HUDEP-2 (cell line): ENCODE measurements around the gene HTRA3.

ENCODE experiments used
- DNase-seq, 76 experiments: peaks; one replicate each; lab custom pipeline; 2025; ENCODE audit not compliant: unreplicated experiment in 76 of 76; lab: John Stamatoyannopoulos, UW

HTRA3 gene

GRCh38 chr4:8322794-8323704, 53.5 kb downstream of the HTRA3 start:
- no peak for DNase-seq

DNA sequence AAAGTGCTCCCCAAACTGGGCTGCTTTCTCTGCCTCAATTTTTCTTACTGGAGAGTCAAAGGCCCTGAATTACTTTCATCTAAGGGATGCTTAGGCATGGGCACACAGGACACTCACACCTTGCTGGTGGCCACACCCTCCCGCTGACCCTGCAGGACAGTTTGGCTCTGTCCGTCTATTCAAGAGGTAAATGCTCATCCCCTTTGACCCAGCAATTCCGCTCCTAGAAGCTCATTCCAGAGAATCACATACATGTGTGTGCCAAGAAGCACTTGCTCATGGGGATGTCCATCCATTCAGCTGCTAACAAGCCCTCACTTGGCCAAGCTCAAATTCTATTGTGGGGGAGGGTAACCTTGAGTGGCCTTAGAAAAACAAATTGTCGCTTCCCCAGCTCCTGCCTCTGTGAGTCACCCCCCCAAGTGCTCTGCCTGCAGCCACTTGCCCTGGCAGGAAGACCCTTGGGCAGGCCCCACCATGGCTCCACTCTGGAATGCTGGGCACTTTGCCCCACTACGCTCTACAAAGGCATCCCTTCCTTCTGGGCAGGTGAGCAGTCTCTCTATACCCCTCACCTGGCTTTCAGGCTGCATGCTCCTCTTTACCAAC, 54.5 kb downstream of the HTRA3 start:
- no peak for DNase-seq

GRCh38 chr4:8324640-8325239, 55.2 kb downstream of the HTRA3 start:
- DNase-seq, result no peak

DNA sequence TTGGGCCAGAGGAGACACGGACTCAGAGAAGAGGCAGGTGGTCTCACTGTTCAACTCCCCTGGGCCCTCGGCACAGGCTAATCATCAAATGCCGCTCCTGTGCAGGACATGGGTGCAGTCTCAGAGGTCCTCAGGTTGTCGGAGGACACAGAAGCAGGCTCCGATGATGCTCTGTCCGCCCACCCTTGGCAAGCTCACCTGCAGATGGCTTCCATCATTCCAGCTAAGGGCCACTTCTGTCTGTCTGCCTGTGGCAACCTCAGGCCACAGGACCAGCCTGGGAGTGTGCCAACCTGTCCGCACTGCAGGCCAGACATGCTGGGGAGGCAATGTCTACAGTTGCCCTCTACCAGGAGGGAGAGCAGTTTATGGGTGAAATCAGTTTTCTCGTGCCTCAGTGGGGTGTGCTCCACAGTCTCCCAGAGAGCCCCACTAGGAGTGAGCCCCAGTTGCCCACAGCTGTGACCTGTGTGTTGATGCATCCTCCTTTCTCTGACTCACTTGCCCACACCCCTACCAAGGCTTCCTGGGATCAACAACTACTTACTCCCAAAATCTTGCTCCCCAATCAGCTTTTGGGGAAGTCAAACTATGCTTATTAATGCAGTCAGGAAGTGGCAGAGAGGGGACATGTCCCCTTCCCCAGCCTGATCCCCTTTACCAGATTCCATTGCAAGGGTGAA, 55.9 kb downstream of the HTRA3 start:
- DNase-seq, result no peak

DNA sequence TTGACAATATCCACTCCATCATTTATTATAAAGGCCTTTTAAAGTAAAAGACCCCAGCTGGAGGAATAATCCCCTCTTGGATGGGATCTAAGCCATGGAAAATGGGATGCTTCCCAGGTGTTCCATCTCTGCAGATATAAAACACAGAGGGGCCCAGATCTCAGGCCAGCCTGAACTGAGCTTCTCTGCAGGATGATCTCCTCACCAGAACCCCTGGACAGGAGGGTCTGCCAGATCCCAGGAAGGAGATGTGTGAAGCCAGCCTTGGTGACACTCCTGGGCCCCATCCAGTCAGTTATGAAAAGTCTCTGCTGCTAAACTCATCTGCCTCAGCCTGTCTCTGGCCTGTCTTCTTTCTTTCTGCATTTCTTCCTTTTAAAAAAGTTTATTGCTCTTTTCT, 56.7 kb downstream of the HTRA3 start:
- DNase-seq, result no peak

DNA sequence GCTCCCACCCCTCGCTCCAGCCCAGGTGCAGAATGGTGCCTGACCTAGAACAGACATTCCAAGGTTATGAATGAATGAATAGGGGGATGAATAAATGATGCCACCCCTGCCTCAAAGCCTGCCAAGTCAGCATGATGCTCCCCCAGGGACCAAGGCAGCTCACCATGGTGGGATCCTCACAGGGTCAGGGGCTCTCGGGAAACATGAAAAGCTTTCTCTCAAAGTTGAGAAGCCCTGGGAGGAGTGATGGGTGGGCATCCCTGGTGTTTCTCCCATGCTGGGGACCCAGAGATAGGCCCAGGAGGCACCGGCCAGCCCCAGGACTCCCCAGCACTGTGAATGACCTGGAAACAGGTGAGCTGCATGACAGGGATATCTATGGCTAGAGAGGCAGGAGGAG, 58.9 kb downstream of the HTRA3 start:
- no peak for DNase-seq

DNA sequence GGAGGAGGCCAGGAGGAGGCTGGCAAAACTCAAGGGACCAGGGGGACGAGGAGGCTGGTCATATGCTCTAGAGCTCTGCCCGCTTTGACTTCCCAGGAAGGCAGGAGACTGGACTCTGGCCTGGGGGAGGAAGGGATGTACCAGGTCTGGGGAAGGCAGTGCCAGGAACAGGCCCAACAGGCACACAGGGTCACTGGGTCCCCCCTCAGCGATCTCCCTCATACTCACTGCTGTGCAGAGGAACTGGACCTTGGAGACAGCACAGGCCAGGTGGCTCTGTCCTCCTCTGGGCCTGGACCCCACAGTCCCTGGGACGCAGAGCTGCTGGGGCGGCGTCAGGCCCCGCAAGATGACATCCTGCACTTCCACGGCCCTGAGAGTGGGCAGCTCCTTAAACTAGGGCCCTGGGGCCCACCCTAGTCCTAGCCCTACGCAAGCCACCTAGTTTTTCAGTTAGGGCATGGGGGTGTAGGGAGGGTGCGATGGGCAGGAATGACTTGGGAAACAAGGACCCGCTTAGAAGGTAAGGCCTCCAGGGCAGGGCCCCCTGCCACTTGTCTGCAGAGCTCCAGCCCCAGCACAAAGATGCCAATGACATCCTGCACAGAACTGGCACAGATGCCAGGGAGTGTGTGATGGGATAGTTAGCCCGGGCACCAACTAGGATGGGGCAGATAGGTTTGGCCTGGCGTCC, 59.5 kb downstream of the HTRA3 start:
- no peak for DNase-seq

DNA sequence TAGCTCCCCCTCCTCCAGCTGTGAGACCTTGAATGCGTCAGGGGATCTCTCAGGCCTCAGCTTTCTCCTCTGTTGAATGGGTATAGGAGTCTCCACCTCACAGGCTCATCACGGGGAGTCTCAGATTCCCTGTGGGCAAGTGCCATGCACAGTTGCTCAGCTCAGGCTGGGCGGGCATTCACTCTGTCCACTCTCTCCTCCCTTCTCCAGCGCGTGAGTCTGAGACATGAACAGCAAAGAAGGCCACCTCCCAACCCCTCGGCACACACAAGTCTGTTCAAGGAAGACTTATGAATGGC, 60.0 kb downstream of the HTRA3 start:
- DNase-seq, result no peak

DNA sequence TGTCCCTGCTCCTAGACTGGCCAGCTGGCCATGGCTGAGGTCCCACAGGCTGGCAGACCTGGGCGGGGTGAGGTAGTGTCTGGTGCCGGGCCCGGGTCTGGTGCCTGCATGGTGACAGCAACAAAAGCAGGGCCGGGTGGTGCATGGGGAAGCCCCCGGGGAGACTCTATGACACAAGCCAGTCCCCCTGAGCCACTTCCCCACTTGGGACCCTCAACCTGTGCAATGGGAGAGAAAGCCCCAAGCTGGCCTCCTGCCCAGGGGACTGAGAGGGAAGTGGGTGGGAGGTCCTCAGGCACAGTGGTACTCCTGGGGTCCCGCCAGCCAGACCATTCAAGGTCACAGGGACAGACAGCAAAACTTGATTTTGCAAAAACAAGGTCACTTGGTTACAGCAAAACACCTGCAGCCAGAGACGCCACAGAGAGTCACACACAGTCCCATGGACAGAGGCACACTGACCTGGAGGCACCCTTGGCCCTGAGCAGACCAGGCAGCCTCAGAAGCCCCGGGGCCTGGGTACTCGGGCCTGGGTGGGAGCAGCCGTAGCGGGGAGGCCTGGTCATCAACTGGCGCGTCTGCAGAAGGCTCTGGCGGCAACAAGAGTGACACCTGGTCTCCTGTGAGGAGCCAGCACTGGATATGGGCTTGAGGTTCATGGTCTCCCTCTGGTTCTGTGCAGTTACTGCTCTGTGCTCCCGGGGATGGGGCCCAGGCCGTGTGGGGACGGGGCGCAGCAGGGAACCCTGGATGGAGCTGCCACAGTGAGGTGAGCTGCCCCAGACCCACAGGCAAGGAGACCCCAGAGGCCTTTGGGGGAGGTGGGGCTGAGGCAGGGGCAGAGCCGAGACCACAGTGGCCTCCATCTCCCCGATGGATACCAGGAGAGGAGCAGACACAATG, 60.6 kb downstream of the HTRA3 start:
- DNase-seq, result no peak

DNA sequence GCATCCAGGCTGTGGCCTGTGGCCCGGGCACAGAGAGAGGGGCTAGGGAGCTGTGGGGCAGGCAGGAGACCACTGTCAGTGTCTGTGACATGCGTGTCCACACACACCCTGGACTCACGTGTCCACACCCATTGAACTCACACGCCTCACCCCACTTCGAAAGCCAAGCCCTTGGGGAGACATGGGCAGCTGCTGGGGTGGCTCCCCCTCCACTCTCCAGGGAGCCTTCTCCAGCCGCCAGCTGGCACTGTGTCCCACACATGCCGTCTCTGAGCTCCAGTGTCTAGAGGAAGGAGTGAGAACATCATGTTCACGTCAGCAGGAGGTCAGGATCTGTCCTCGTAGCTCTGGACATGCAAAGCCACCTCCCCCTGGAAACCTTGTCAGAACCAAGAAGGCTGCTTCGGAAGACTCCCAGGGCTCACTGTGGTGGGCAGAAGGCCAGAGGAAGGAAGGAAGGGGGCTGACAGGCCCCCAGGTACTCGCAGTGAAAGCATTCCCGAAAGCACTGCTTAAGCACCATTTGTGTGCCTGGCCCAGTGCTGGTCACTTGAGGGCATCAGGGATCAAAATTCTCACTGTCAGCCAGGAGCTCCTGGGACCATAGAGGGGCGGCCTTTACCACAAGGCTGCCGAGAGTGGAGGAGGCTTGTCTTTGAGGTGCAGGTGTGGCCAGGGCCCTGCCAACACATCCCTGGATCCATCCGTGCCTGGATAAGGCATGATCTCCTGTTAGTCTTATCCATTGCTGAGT, 61.4 kb downstream of the HTRA3 start:
- no peak for DNase-seq

DNA sequence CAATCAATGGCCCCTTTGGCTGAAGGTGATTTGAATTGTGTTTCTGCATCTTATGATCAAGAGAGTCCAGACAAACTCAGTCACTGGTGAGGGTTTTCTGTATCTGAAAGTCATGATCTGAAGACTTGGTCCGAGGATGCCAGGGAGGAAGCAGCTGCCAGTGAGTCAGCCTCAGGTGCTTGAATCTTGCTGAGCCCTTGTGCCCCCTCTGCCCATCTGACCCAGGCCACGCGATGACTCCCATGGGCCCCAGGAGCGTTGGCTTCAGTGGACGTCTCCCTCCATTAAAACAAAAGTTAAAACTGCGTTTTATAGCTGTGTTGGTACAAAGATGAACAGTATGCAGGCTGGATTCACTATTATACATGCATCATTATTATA, 62.0 kb downstream of the HTRA3 start:
- no peak for DNase-seq

DNA sequence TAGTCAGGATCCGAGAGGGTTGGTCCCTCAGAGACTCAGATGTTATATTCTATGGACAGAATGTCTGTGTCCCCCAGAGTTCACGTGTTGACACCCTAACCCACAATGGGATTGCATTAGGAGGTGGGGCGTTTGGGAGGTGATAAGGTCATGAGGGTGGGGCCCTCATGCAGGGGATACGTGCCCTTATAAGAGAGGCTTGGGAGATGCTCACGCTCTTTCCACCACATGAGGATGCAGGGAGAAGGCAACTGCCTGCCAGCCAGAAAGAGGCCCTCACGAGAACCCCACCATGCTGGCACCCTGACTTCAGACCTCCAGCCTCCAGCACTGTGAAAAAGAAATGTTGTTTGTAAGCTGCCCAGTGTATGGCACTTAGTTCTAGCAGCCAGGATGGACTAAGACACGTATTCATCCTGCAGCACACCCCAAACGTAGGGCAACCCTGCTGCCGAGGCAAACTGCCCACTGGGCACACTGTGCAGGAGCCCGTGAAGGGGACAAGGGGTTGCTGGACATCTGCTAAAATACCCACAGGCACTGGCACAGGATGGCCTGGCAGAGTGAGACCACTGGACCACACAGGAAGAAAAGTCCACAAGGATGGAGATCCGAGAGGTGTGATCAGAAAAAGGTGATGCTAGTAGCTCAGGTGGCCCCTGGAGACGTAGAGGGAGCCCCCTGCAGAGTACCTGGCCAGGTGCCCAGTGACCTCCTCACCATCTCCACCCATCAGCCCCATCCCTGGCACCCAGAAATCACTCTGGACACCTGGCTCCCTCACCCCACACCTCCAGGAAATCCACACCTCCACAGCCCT, 62.7 kb downstream of the HTRA3 start:
- no peak for DNase-seq

DNA sequence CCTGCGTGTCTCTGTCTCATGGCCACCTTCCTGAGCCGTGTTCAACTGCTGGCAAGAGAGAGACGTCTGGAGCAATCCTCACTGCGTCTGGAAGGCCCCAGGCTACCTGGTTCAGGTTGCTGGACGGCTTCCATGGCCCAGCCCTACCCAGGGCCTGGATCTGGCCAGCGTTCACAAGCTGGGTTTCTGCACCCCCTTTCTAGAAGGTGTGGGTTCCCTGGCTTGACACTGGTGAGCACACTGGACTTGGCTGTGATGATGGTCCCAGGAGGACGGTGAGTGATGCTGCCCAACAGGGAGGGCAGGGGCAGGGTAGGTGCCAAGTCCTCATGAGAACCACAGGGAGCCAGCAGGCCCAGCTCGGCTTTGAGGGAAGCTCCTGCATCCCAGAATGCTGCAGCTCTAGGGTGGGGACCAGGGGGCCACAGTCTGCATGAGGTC, 63.4 kb downstream of the HTRA3 start:
- no peak for DNase-seq

- no peak for DNase-seq
Measured at GRCh38 chr4:8333726-8334460, 64.3 kb downstream of the HTRA3 start.

DNA sequence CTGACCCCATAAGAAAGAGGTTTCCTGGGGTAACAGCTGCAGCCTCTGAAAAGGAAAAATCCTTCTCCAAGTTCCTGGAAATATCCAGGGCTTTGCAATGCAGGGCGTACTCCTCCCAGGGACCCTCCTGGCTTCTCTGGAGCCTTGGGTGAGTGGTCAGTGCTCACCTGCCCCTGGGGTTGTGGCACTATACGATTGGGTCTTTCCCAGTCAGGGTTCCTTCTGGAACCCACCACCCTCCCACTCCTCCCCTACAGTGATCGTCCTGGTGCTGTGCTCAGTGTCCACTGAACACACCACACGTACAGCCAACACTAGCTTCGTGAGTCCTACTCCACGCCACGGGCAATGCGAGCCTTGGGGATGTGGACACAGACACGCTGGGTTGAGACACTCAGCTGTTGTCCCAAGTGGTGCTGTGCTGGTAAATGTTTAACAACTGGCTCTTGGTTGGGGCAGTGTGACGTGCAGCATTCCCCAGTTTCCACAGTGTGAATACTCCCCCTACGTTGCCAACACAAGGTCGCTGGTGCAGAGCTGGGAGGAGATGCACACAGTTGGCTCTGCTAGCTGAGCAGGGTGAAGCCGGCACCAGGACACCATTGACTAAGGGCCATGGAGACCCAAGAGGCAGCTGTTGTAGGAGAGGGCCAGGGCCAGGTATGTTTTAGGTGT, 65.4 kb downstream of the HTRA3 start:
- no peak for DNase-seq

DNA sequence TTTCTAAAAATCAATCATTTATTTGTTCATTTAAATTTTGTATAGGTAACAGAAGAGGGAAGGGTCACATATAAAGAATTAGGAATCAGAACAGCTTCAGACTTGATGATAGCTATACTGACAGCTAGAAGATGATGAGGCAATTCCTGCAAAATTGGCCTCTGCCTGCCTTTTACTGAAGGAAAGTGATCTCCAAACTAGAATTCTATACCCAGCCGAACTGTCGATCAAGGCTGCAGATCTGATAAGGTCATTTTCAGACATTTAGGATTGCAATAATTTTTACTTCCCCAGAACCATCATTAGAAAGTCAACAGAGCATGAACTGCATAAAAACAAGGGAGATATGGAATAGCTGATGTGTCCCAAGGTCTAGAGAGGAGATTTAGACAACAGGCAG, 66.3 kb downstream of the HTRA3 start:
- DNase-seq, result no peak

- DNase-seq, result peak in 6 of 76 experiments; percentile 1 to 35 (median 4)
Measured at GRCh38 chr4:8336412-8337075, 67.0 kb downstream of the HTRA3 start.
